GM12892 (cell line): ENCODE data around the gene QRICH1.
A peak's percentile ranks its signal among the peaks of the same experiment; 100 is the strongest.

Experiments used
- POLR2A ChIP-seq: IDR thresholded peaks from 2 replicates; pipeline ENCODE4 v1.6.1; 2011; ENCODE audit warnings: low read depth, low read length, control low read depth
- POLR2AphosphoS5 ChIP-seq: IDR thresholded peaks from 2 replicates; pipeline ENCODE4 v1.6.1; 2011; ENCODE audit warnings: low read depth, low read length, control low read depth

- TF ChIP-seq POLR2AphosphoS5 (no peak; the same call in 1 of the 2 replicates), POLR2A (peak; percentile 62)
Measured at GRCh38 chr3:49013738-49014660, 79.9 kb downstream of the QRICH1 start.
